ENCODE data around the gene LMF1.

- TF ChIP-seq CTCF (IDR thresholded peaks at IDR 0.05) (no peak), POLR2A (IDR thresholded peaks at IDR 0.05) (no peak)
Measured at GRCh38 chr16:874366-875181, 96.2 kb downstream of the LMF1 start.
